GM12801 (cell line): ENCODE measurements around the gene ADCY4.

Source experiments
- CTCF ChIP-seq: IDR thresholded peaks from one replicate; pipeline ENCODE4 v1.5.1; 2011; ENCODE audit warnings: control low read depth; ENCODE audit not compliant: insufficient read length; ENCODE audit errors: extremely low read depth

ADCY4 gene

GRCh38 chr14:24315807-24316596 is 18.9 kb downstream of the ADCY4 start:
- TF ChIP-seq CTCF, result no peak

- no peak for TF ChIP-seq CTCF
Observed at GRCh38 chr14:24315243-24315806, 19.5 kb downstream of the ADCY4 start.

- TF ChIP-seq CTCF, result no peak
Observed at GRCh38 chr14:24314377-24315193, 20.3 kb downstream of the ADCY4 start.

GRCh38 chr14:24313913-24314312 is 21.0 kb downstream of the ADCY4 start:
- TF ChIP-seq CTCF, result no peak

GRCh38 chr14:24312736-24313507 is 21.9 kb downstream of the ADCY4 start:
- no peak for TF ChIP-seq CTCF

- no peak for TF ChIP-seq CTCF
Observed at GRCh38 chr14:24311837-24312615, 22.8 kb downstream of the ADCY4 start.
